ENCODE data around the gene SCN1A.

- TF ChIP-seq CTCF (IDR thresholded peaks at IDR 0.05 in 8 of 11, conservative IDR thresholded peaks at IDR 0.05 in 3 of 11): no peak
- TF ChIP-seq POLR2A (IDR thresholded peaks at IDR 0.05): no peak
These were observed 13.1 kb upstream of the SCN1A start for GRCh38 chr2:166140932-166141331.

All from spleen (tissue), 7 donors.